HG02885 (cell line): ENCODE measurements around the gene EPC2.
"Not testable (repeated sequence)": the region's sequence is repeated elsewhere in the genome, so short reads cannot be mapped to it uniquely, and the experiment has no call there.

Experiments used
- ATAC-seq: cut with Tn5 transposase; IDR thresholded peaks from one replicate; pipeline ENCODE4 v1.9.1; 2021; ENCODE audit warnings: mild to moderate bottlenecking; ENCODE audit not compliant: unreplicated experiment, poor library complexity

EPC2 gene

GRCh38 chr2:148640767-148641166, 3.8 kb upstream of the EPC2 start:
- ATAC-seq = no peak

- no peak for ATAC-seq
These were observed 2.3 kb upstream of the EPC2 start for GRCh38 chr2:148642112-148642744.

- no peak for ATAC-seq
These were observed 1.6 kb upstream of the EPC2 start for GRCh38 chr2:148642891-148643416.

- ATAC-seq = peak; percentile 33
These were observed 1.1 kb upstream of the EPC2 start for GRCh38 chr2:148643421-148643820.

- ATAC-seq = peak; percentile 51
These were observed 460 bp downstream of the EPC2 start for GRCh38 chr2:148644883-148645538.

- peak; percentile 41 for ATAC-seq
These were observed 1.1 kb downstream of the EPC2 start for GRCh38 chr2:148645539-148646230.

- ATAC-seq = no peak
These were observed 1.6 kb downstream of the EPC2 start for GRCh38 chr2:148646231-148646559.

GRCh38 chr2:148647711-148648110, 3.2 kb downstream of the EPC2 start:
- ATAC-seq = not testable (repeated sequence)

GRCh38 chr2:148649936-148650335, 5.4 kb downstream of the EPC2 start:
- no peak for ATAC-seq

- ATAC-seq = no peak
These were observed 6.3 kb downstream of the EPC2 start for GRCh38 chr2:148650881-148651280.

GRCh38 chr2:148651972-148652371, 7.4 kb downstream of the EPC2 start:
- no peak for ATAC-seq

- peak; percentile 85 for ATAC-seq
These were observed 8.9 kb downstream of the EPC2 start for GRCh38 chr2:148653437-148653836.

GRCh38 chr2:148654435-148654834, 9.9 kb downstream of the EPC2 start:
- no peak for ATAC-seq

- no peak for ATAC-seq
These were observed 12.0 kb downstream of the EPC2 start for GRCh38 chr2:148656516-148656915.

GRCh38 chr2:148658807-148659722, 14.5 kb downstream of the EPC2 start:
- ATAC-seq = peak; percentile 98

GRCh38 chr2:148660999-148661398, 16.4 kb downstream of the EPC2 start:
- no peak for ATAC-seq

GRCh38 chr2:148662332-148662731, 17.8 kb downstream of the EPC2 start:
- ATAC-seq = not testable (repeated sequence)

GRCh38 chr2:148664229-148664628, 19.7 kb downstream of the EPC2 start:
- ATAC-seq = no peak

GRCh38 chr2:148666555-148666954, 22.0 kb downstream of the EPC2 start:
- no peak for ATAC-seq

- no peak for ATAC-seq
These were observed 22.7 kb downstream of the EPC2 start for GRCh38 chr2:148667113-148667836.
